ENCODE data around the gene DMWD.

The DMWD gene

DNA sequence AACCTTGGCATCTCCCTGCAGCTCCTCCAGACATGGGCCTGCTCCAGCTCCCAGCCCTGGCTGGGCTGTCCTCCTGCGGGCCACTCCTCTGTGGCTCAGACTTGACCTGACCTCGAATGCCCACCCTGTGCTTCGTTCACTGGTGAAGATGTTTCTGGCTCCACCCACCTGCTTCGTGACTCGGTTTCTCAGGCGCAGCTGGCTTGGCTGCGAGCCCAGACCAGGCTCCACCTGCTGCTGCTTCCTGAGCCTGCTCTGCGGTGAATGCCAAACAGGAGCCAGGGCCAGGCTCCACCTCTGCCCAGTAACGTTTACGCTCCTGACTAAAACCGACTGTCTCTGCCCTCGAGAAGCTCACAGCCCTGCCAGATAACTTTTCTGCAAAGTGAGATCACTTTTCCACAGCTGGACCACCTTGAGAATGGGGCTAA is 31.4 kb upstream of the DMWD start:
- no peaks in the 10 kb centered on the region for H3K27me3 ChIP-seq (ENCODE audit: insufficient read depth, poor library complexity, severe bottlenecking)
- H3K4me3 ChIP-seq (replicated peaks; ENCODE audit: insufficient read depth, low read length) = no peak overlapping the region
- no peak overlapping the region for H3K27ac ChIP-seq (replicated peaks)
- no peak for DNase-seq (ENCODE audit: low read depth in 1 of 2, low spot score in 1 of 2)
- TF ChIP-seq, protein P1, sequence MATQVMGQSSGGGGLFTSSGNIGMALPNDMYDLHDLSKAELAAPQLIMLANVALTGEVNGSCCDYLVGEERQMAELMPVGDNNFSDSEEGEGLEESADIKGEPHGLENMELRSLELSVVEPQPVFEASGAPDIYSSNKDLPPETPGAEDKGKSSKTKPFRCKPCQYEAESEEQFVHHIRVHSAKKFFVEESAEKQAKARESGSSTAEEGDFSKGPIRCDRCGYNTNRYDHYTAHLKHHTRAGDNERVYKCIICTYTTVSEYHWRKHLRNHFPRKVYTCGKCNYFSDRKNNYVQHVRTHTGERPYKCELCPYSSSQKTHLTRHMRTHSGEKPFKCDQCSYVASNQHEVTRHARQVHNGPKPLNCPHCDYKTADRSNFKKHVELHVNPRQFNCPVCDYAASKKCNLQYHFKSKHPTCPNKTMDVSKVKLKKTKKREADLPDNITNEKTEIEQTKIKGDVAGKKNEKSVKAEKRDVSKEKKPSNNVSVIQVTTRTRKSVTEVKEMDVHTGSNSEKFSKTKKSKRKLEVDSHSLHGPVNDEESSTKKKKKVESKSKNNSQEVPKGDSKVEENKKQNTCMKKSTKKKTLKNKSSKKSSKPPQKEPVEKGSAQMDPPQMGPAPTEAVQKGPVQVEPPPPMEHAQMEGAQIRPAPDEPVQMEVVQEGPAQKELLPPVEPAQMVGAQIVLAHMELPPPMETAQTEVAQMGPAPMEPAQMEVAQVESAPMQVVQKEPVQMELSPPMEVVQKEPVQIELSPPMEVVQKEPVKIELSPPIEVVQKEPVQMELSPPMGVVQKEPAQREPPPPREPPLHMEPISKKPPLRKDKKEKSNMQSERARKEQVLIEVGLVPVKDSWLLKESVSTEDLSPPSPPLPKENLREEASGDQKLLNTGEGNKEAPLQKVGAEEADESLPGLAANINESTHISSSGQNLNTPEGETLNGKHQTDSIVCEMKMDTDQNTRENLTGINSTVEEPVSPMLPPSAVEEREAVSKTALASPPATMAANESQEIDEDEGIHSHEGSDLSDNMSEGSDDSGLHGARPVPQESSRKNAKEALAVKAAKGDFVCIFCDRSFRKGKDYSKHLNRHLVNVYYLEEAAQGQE (IDR thresholded peaks at IDR 0.05; ENCODE audit: insufficient replicate concordance, low read depth) = no peak
- TF ChIP-seq, protein P2, sequence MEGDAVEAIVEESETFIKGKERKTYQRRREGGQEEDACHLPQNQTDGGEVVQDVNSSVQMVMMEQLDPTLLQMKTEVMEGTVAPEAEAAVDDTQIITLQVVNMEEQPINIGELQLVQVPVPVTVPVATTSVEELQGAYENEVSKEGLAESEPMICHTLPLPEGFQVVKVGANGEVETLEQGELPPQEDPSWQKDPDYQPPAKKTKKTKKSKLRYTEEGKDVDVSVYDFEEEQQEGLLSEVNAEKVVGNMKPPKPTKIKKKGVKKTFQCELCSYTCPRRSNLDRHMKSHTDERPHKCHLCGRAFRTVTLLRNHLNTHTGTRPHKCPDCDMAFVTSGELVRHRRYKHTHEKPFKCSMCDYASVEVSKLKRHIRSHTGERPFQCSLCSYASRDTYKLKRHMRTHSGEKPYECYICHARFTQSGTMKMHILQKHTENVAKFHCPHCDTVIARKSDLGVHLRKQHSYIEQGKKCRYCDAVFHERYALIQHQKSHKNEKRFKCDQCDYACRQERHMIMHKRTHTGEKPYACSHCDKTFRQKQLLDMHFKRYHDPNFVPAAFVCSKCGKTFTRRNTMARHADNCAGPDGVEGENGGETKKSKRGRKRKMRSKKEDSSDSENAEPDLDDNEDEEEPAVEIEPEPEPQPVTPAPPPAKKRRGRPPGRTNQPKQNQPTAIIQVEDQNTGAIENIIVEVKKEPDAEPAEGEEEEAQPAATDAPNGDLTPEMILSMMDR (IDR thresholded peaks at IDR 0.05; ENCODE audit: insufficient read depth, low read length) = no peak
- no peak for TF ChIP-seq SPI1 (IDR thresholded peaks at IDR 0.05; ENCODE audit: borderline replicate concordance, low read depth)
- no peak for TF ChIP-seq GABPA (IDR thresholded peaks at IDR 0.05; ENCODE audit: low read depth)
- no peak for TF ChIP-seq POLR2AphosphoS5 (IDR thresholded peaks at IDR 0.05; ENCODE audit: low read depth)

DNA sequence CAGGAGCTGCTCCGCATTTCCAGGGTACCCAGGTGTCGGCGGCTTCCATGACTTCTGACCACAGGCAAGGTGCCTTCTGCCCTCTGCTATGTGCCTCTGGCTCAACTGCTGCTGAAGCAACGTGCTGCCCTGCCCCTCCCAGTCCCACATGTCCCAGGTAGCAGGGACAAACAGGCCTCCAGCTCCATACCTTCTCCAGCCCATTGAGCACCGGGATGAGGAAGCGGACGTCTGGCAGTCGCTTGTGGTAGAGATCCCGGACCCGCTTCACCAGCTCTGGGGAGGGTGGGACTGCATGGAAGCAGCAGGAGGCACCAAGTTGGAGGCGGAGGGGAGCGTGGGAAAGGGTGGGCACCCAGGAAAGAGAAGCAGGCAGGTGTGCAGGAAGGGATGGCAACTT is 30.5 kb upstream of the DMWD start:
- Histone ChIP-seq H3K27ac (replicated peaks) (no peak overlapping the region), H3K4me3 (replicated peaks; ENCODE audit: insufficient read depth, low read length) (no peak overlapping the region), H3K27me3 (ENCODE audit: insufficient read depth, poor library complexity, severe bottlenecking) (no peaks in the 10 kb centered on the region)
- DNase-seq (ENCODE audit: low read depth in 1 of 2, low spot score in 1 of 2) = no peak
- TF ChIP-seq POLR2AphosphoS5 (IDR thresholded peaks at IDR 0.05; ENCODE audit: low read depth) (no peak), SPI1 (IDR thresholded peaks at IDR 0.05; ENCODE audit: borderline replicate concordance, low read depth) (no peak), GABPA (IDR thresholded peaks at IDR 0.05; ENCODE audit: low read depth) (no peak)
- TF ChIP-seq, protein P1 (IDR thresholded peaks at IDR 0.05; ENCODE audit: insufficient replicate concordance, low read depth) = no peak
- TF ChIP-seq, protein P2 (IDR thresholded peaks at IDR 0.05; ENCODE audit: insufficient read depth, low read length) = no peak

DNA sequence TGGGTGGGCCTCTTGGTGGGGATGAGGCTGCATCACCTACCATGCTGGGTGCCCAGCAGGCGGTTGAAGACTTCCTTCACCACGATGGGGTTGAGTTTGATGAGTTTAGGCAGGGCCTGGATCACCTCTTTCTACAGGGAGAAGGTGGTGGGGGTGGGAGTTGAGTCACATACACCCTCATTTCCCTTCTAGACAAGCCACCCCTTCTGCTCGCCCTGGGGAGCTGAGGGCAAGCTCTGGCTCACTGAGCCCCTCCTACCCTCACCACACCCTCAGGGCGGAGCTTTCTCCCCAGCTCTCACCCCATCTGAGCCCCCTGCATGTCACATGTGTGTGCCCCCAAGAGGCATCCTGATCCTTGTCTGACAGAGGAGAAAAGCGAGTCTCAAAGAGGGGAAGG is 30.1 kb upstream of the DMWD start:
- Histone ChIP-seq H3K27me3 (ENCODE audit: insufficient read depth, poor library complexity, severe bottlenecking) (no peaks in the 10 kb centered on the region), H3K27ac (replicated peaks) (no peak overlapping the region), H3K4me3 (replicated peaks; ENCODE audit: insufficient read depth, low read length) (no peak overlapping the region)
- DNase-seq (ENCODE audit: low read depth in 1 of 2, low spot score in 1 of 2) = no peak
- TF ChIP-seq POLR2AphosphoS5 (IDR thresholded peaks at IDR 0.05; ENCODE audit: low read depth) (no peak), GABPA (IDR thresholded peaks at IDR 0.05; ENCODE audit: low read depth) (no peak), SPI1 (IDR thresholded peaks at IDR 0.05; ENCODE audit: borderline replicate concordance, low read depth) (no peak)
- TF ChIP-seq, protein P2 (IDR thresholded peaks at IDR 0.05; ENCODE audit: insufficient read depth, low read length) = no peak
- TF ChIP-seq, protein P1 (IDR thresholded peaks at IDR 0.05; ENCODE audit: insufficient replicate concordance, low read depth) = no peak
